Muscle layer of colon (tissue), 2 donors: ENCODE results near the gene RHEB.

Experiments used
- H3K27ac ChIP-seq: one replicate; pipeline ENCODE4 v1.7.0; 2013; ENCODE audit warnings: low read depth, mild to moderate bottlenecking, low read length, moderate library complexity
- H3K27me3 ChIP-seq, 2 donors: one replicate each; pipeline ENCODE4 v1.7.0; 2013; ENCODE audit warnings: low read length in 2 of 2, mild to moderate bottlenecking in 2 of 2; ENCODE audit not compliant: insufficient read depth in 2 of 2, control insufficient read depth in 1 of 2
- H3K36me3 ChIP-seq: one replicate; pipeline ENCODE4 v1.7.0; 2013; ENCODE audit warnings: mild to moderate bottlenecking, low read length; ENCODE audit not compliant: insufficient read depth
- H3K4me1 ChIP-seq: one replicate; pipeline ENCODE4 v1.7.0; 2013; ENCODE audit warnings: mild to moderate bottlenecking, low read length; ENCODE audit not compliant: insufficient read depth
- H3K4me3 ChIP-seq, 2 donors: one replicate each; pipeline ENCODE4 v1.7.0; 2013; ENCODE audit warnings: low read length in 2 of 2, low read depth in 1 of 2, mild to moderate bottlenecking in 1 of 2, moderate library complexity in 1 of 2
- H3K9ac ChIP-seq: one replicate; pipeline ENCODE4 v1.7.0; 2013; ENCODE audit warnings: low read length
- H3K9me3 ChIP-seq: one replicate; pipeline ENCODE4 v1.7.0; 2013; ENCODE audit warnings: mild to moderate bottlenecking, low read length
- donor health status: abdominal sarcoma.
- donor health status: Adenocarcinoma of cecum.

Gene RHEB

GRCh38 chr7:151511270-151511669 is 8.4 kb downstream of the RHEB start:
- Histone ChIP-seq H3K4me1 (peaks cover 73% of the 10 kb centered on the region), H3K9me3 (no peaks in the 10 kb centered on the region), H3K36me3 (no peaks in the 10 kb centered on the region), H3K4me3 (no peak overlapping the region), H3K9ac (no peak overlapping the region), H3K27me3 (no peaks in the 10 kb centered on the region), H3K27ac (no peak overlapping the region)

- peaks cover 71% of the 10 kb centered on the region for H3K4me1 ChIP-seq
- no peaks in the 10 kb centered on the region for H3K27me3 ChIP-seq
- H3K27ac ChIP-seq: no peak overlapping the region
- H3K9ac ChIP-seq: no peak overlapping the region
- H3K36me3 ChIP-seq: no peaks in the 10 kb centered on the region
- no peaks in the 10 kb centered on the region for H3K9me3 ChIP-seq
- H3K4me3 ChIP-seq: no peak overlapping the region
These were observed 9.9 kb downstream of the RHEB start for GRCh38 chr7:151509670-151510333.

GRCh38 chr7:151508991-151509390 is 10.7 kb downstream of the RHEB start:
- H3K9ac ChIP-seq: no peak overlapping the region

GRCh38 chr7:151507806-151508205 is 11.9 kb downstream of the RHEB start:
- no peak overlapping the region for H3K4me3 ChIP-seq
- no peaks in the 10 kb centered on the region for H3K9me3 ChIP-seq
- peaks cover 74% of the 10 kb centered on the region for H3K4me1 ChIP-seq
- H3K27me3 ChIP-seq: no peaks in the 10 kb centered on the region
- H3K27ac ChIP-seq: no peak overlapping the region
- no peak overlapping the region for H3K9ac ChIP-seq
- H3K36me3 ChIP-seq: no peaks in the 10 kb centered on the region

More at GRCh38 chr7:151508991-151509390, 10.7 kb downstream of the RHEB start:
- Histone ChIP-seq H3K9me3 (no peaks in the 10 kb centered on the region), H3K4me3 (no peak overlapping the region), H3K27me3 (no peaks in the 10 kb centered on the region), H3K4me1 (peaks cover 75% of the 10 kb centered on the region), H3K27ac (no peak overlapping the region), H3K36me3 (no peaks in the 10 kb centered on the region)

GRCh38 chr7:151506901-151507382 is 12.8 kb downstream of the RHEB start:
- Histone ChIP-seq H3K36me3 (no peaks in the 10 kb centered on the region), H3K4me1 (peaks cover 65% of the 10 kb centered on the region), H3K27me3 (no peaks in the 10 kb centered on the region), H3K9me3 (no peaks in the 10 kb centered on the region), H3K4me3 (no peak overlapping the region), H3K9ac (no peak overlapping the region), H3K27ac (peak overlapping the region; percentile 29)

GRCh38 chr7:151505836-151506468 is 13.7 kb downstream of the RHEB start:
- Histone ChIP-seq H3K27ac (no peak overlapping the region), H3K9me3 (no peaks in the 10 kb centered on the region), H3K4me3 (no peak overlapping the region), H3K27me3 (no peaks in the 10 kb centered on the region), H3K36me3 (no peaks in the 10 kb centered on the region), H3K4me1 (peaks cover 62% of the 10 kb centered on the region), H3K9ac (no peak overlapping the region)

- Histone ChIP-seq H3K9ac (no peak overlapping the region), H3K9me3 (no peaks in the 10 kb centered on the region), H3K4me1 (peaks cover 62% of the 10 kb centered on the region), H3K27me3 (no peaks in the 10 kb centered on the region), H3K36me3 (no peaks in the 10 kb centered on the region), H3K27ac (no peak overlapping the region), H3K4me3 (no peak overlapping the region)
These were observed 14.3 kb downstream of the RHEB start for GRCh38 chr7:151505433-151505832.

GRCh38 chr7:151504715-151505326 is 14.9 kb downstream of the RHEB start:
- Histone ChIP-seq H3K9me3 (no peaks in the 10 kb centered on the region), H3K4me1 (peaks cover 58% of the 10 kb centered on the region), H3K9ac (no peak overlapping the region), H3K36me3 (no peaks in the 10 kb centered on the region), H3K27me3 (no peaks in the 10 kb centered on the region), H3K27ac (no peak overlapping the region), H3K4me3 (no peak overlapping the region)

- H3K9me3 ChIP-seq: no peaks in the 10 kb centered on the region
- H3K4me3 ChIP-seq: no peak overlapping the region
- H3K36me3 ChIP-seq: no peaks in the 10 kb centered on the region
- H3K27me3 ChIP-seq: no peaks in the 10 kb centered on the region
- H3K4me1 ChIP-seq: peaks cover 51% of the 10 kb centered on the region
- H3K27ac ChIP-seq: no peak overlapping the region
- no peak overlapping the region for H3K9ac ChIP-seq
These were observed 15.6 kb downstream of the RHEB start for GRCh38 chr7:151503902-151504714.

- H3K4me3 ChIP-seq: no peak overlapping the region
- no peak overlapping the region for H3K27ac ChIP-seq
- H3K9ac ChIP-seq: no peak overlapping the region
- no peaks in the 10 kb centered on the region for H3K9me3 ChIP-seq
- peaks cover 51% of the 10 kb centered on the region for H3K4me1 ChIP-seq
- H3K36me3 ChIP-seq: no peaks in the 10 kb centered on the region
- no peaks in the 10 kb centered on the region for H3K27me3 ChIP-seq
These were observed 18.0 kb downstream of the RHEB start for GRCh38 chr7:151501676-151502075.

GRCh38 chr7:151498495-151498894 is 21.2 kb downstream of the RHEB start:
- no peak overlapping the region for H3K4me3 ChIP-seq
- no peak overlapping the region for H3K9ac ChIP-seq
- no peaks in the 10 kb centered on the region for H3K9me3 ChIP-seq
- no peaks in the 10 kb centered on the region for H3K27me3 ChIP-seq
- H3K36me3 ChIP-seq: no peaks in the 10 kb centered on the region
- H3K27ac ChIP-seq: no peak overlapping the region
- peaks cover 32% of the 10 kb centered on the region for H3K4me1 ChIP-seq
